Neural cell (in vitro differentiated cells): ENCODE data around the gene GPSM1.

Source experiments
- EP300 ChIP-seq: fragments of 450-650 bp; conservative IDR thresholded peaks from 2 replicates; pipeline ENCODE4 v1.6.1; 2014; ENCODE audit warnings: antibody characterized with exemption, mild to moderate bottlenecking, moderate library complexity; ENCODE audit not compliant: poor library complexity, severe bottlenecking
- EZH2 ChIP-seq: fragments of 200-600, 300-800 bp; shearing (Covaris generic), sonication (generic); IDR thresholded peaks from 2 replicates; pipeline ENCODE4 v1.6.1; 2014; ENCODE audit warnings: antibody characterized with exemption, low read length, borderline replicate concordance, mild to moderate bottlenecking; ENCODE audit not compliant: insufficient read depth, poor library complexity, severe bottlenecking
- POLR2AphosphoS5 ChIP-seq: IDR thresholded peaks from 2 replicates; pipeline ENCODE4 v1.6.1; 2012
- RAD21 ChIP-seq: fragments of 450-650 bp; conservative IDR thresholded peaks from 2 replicates; pipeline ENCODE4 v1.6.1; 2014; ENCODE audit warnings: antibody characterized with exemption, mild to moderate bottlenecking, moderate library complexity
- SMC3 ChIP-seq: fragments of 450-650 bp; conservative IDR thresholded peaks from 2 replicates; pipeline ENCODE4 v1.6.1; 2014; ENCODE audit warnings: antibody characterized with exemption, mild to moderate bottlenecking, moderate library complexity; ENCODE audit not compliant: poor library complexity
- TAF1 ChIP-seq: IDR thresholded peaks from 2 replicates; pipeline ENCODE4 v1.6.1; 2012; ENCODE audit warnings: low read depth
- TF ChIP-seq, protein P1 (sequence below): fragments of 450-650 bp; IDR thresholded peaks from 2 replicates; pipeline ENCODE4 v1.5.1; 2014; ENCODE audit warnings: antibody characterized with exemption, mild to moderate bottlenecking, moderate library complexity; ENCODE audit not compliant: poor library complexity, severe bottlenecking
- TF ChIP-seq, protein P2 (sequence below): IDR thresholded peaks from 2 replicates; pipeline ENCODE4 v1.6.1; 2012; ENCODE audit warnings: borderline replicate concordance

- TF ChIP-seq, protein P1, sequence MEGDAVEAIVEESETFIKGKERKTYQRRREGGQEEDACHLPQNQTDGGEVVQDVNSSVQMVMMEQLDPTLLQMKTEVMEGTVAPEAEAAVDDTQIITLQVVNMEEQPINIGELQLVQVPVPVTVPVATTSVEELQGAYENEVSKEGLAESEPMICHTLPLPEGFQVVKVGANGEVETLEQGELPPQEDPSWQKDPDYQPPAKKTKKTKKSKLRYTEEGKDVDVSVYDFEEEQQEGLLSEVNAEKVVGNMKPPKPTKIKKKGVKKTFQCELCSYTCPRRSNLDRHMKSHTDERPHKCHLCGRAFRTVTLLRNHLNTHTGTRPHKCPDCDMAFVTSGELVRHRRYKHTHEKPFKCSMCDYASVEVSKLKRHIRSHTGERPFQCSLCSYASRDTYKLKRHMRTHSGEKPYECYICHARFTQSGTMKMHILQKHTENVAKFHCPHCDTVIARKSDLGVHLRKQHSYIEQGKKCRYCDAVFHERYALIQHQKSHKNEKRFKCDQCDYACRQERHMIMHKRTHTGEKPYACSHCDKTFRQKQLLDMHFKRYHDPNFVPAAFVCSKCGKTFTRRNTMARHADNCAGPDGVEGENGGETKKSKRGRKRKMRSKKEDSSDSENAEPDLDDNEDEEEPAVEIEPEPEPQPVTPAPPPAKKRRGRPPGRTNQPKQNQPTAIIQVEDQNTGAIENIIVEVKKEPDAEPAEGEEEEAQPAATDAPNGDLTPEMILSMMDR = no peak
- no peak for TF ChIP-seq EZH2
- no peak for TF ChIP-seq POLR2AphosphoS5
- TF ChIP-seq, protein P2, sequence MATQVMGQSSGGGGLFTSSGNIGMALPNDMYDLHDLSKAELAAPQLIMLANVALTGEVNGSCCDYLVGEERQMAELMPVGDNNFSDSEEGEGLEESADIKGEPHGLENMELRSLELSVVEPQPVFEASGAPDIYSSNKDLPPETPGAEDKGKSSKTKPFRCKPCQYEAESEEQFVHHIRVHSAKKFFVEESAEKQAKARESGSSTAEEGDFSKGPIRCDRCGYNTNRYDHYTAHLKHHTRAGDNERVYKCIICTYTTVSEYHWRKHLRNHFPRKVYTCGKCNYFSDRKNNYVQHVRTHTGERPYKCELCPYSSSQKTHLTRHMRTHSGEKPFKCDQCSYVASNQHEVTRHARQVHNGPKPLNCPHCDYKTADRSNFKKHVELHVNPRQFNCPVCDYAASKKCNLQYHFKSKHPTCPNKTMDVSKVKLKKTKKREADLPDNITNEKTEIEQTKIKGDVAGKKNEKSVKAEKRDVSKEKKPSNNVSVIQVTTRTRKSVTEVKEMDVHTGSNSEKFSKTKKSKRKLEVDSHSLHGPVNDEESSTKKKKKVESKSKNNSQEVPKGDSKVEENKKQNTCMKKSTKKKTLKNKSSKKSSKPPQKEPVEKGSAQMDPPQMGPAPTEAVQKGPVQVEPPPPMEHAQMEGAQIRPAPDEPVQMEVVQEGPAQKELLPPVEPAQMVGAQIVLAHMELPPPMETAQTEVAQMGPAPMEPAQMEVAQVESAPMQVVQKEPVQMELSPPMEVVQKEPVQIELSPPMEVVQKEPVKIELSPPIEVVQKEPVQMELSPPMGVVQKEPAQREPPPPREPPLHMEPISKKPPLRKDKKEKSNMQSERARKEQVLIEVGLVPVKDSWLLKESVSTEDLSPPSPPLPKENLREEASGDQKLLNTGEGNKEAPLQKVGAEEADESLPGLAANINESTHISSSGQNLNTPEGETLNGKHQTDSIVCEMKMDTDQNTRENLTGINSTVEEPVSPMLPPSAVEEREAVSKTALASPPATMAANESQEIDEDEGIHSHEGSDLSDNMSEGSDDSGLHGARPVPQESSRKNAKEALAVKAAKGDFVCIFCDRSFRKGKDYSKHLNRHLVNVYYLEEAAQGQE = no peak
- TF ChIP-seq SMC3 = no peak
- TF ChIP-seq EP300 = no peak
- TF ChIP-seq RAD21 = no peak
- no peak for TF ChIP-seq TAF1
Measured at GRCh38 chr9:136280535-136281315, 46.6 kb upstream of the GPSM1 start.
